Measurements from ENCODE around the gene ZNF865. TPM values are rescaled to one million over a fixed set of nuclear protein-coding genes. Genes with fewer than 3 reads are reported as not detected.
A peak's percentile ranks its signal among the peaks of the same experiment; 100 is the strongest.

The ZNF865 gene
- total RNA-seq, 2 experiments from 2014 or later = 18.3 to 18.6 TPM

GRCh38 chr19:55593096-55593772 lies 12.2 kb upstream of the ZNF865 start:
- DNase-seq (no peak), ATAC-seq (ENCODE audit: low read depth) (no peak)
- H3K27me3 Mint-ChIP-seq = no peaks in the 10 kb centered on the region
- H3K4me3 Mint-ChIP-seq = no peak overlapping the region
- H3K9me3 Mint-ChIP-seq = no peaks in the 10 kb centered on the region
- H3K27ac Mint-ChIP-seq = no peak overlapping the region
- peaks cover 29% of the 10 kb centered on the region for H3K36me3 Mint-ChIP-seq
- peaks cover 3% of the 10 kb centered on the region for H3K4me1 Mint-ChIP-seq
- POLR2A ChIA-PET = interaction anchor here (1.4 kb wide), 1 partner anchor 31 kb away, joined by 3 read pairs; the partner anchor contains the start of gene ZNF784

DNA sequence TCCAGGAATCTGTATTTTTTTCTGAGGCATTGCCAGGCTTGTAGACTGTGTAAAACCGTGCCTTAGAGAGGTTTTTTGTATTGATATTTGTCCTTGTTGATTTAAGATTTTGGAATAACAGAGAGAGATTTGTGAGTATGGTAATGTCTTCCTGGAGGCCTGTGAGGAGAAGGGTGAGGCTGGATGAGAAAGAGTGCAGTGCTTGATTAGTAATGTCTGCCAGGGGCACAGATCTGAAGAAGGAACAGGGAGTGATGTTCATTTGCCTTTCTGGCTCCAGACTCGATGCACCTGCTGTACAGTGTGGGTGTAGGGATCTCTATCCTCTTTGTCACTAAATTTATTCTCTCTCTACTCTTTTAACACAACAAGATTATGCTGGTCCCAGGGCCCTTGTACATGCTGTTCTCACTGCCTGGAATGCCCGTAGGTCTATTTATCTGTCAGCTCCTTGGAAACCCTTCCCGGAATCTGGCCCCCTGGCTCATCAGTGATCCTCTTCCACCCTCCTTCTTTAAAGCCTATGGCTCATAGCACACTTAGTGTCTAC lies 10.4 kb upstream of the ZNF865 start:
- no peak for DNase-seq
- POLR2A ChIA-PET = no interaction called here
- no peak overlapping the region for H3K4me3 Mint-ChIP-seq
- no peak for ATAC-seq (ENCODE audit: low read depth)
- H3K9me3 Mint-ChIP-seq = no peaks in the 10 kb centered on the region
- peaks cover 33% of the 10 kb centered on the region for H3K36me3 Mint-ChIP-seq
- peaks cover 8% of the 10 kb centered on the region for H3K4me1 Mint-ChIP-seq
- no peak overlapping the region for H3K27ac Mint-ChIP-seq
- no peaks in the 10 kb centered on the region for H3K27me3 Mint-ChIP-seq

DNA sequence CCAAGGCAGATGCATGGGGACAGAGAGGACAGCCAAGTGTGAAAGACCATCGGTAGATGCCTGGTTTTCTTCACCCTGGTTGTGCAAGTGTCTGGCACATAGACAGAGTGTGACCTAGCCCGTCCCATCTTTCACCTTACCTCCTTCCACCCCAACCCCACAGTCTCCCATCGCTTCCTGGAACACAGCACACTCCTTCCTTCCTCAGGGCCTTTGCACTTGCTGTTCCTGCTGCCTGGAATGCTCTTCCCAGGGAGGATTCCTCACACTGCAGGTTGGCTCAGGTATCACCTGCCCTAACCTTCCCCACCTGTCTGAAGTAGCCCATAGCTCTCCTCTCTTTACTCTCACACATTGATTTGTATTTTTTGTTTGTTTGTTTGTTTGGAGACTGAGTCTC lies 9.1 kb upstream of the ZNF865 start:
- peak overlapping the region; percentile 73 for H3K27ac Mint-ChIP-seq
- no peak overlapping the region for H3K4me3 Mint-ChIP-seq

DNA sequence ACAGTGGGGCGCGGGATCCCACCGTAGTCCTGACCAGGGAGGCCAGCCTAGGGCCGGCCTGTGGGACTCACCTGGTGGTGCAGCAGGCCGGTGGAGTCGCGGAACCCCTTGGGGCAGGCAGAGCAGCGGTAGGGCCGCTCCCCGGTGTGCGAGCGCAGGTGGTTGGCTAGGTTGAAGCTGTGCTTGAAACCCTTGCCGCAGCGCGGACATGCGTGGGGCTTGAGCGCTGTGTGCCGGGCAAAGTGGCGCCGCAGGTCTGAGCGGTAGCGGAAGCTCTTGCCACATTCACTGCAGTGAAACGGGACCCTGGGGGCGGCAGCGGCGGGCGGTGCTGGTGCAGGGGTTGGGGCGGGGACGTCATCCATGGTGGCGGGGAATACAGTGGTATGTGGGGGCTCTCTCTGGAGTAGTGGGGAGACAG lies 7.9 kb upstream of the ZNF865 start:
- Mint-ChIP-seq H3K36me3 (peaks cover 33% of the 10 kb centered on the region), H3K9me3 (no peaks in the 10 kb centered on the region), H3K4me1 (peaks cover 17% of the 10 kb centered on the region), H3K27ac (no peak overlapping the region), H3K27me3 (no peaks in the 10 kb centered on the region), H3K4me3 (no peak overlapping the region)
- no peak for DNase-seq
- ATAC-seq (ENCODE audit: low read depth) = no peak
- POLR2A ChIA-PET = interaction anchor here (0.6 kb wide), 1 partner anchor 23 kb away, joined by 5 read pairs; no protein-coding TSS in a partner anchor

More for the DNA sequence above, 9.1 kb upstream of the ZNF865 start:
- DNase-seq = no peak
- POLR2A ChIA-PET = no interaction called here
- Mint-ChIP-seq H3K9me3 (no peaks in the 10 kb centered on the region), H3K4me1 (peaks cover 12% of the 10 kb centered on the region), H3K27me3 (no peaks in the 10 kb centered on the region), H3K36me3 (peaks cover 33% of the 10 kb centered on the region)
- no peak for ATAC-seq (ENCODE audit: low read depth)

GRCh38 chr19:55598034-55598433 lies 7.4 kb upstream of the ZNF865 start:
- Mint-ChIP-seq H3K27ac (no peak overlapping the region), H3K27me3 (no peaks in the 10 kb centered on the region), H3K4me1 (peaks cover 17% of the 10 kb centered on the region), H3K4me3 (no peak overlapping the region), H3K36me3 (peaks cover 33% of the 10 kb centered on the region), H3K9me3 (no peaks in the 10 kb centered on the region)
- POLR2A ChIA-PET = interaction anchor here (0.6 to 3.4 kb wide), 4 partner anchors 23 to 57 kb away, joined by 5 to 49 read pairs (median 13); partner anchors contain the start of genes U2AF2 and ZNF784
- DNase-seq (no peak), ATAC-seq (ENCODE audit: low read depth) (no peak)

- Mint-ChIP-seq H3K27ac (peak overlapping the region; percentile 99), H3K4me3 (peak overlapping the region; percentile 99), H3K9me3 (no peaks in the 10 kb centered on the region), H3K36me3 (peaks cover 32% of the 10 kb centered on the region), H3K4me1 (peaks cover 21% of the 10 kb centered on the region), H3K27me3 (no peaks in the 10 kb centered on the region)
- ATAC-seq (ENCODE audit: low read depth) (peak; percentile 59), DNase-seq (peak; percentile 97)
- POLR2A ChIA-PET = interaction anchor here (0.6 to 3.4 kb wide), 21 partner anchors 12 to 1150 kb away, joined by 3 to 49 read pairs (median 4); partner anchors contain the start of genes HSPBP1, ISOC2, LENG8 and PPP6R1
Observed at GRCh38 chr19:55598719-55599467, 6.6 kb upstream of the ZNF865 start.

- H3K9me3 Mint-ChIP-seq = no peaks in the 10 kb centered on the region
- H3K27me3 Mint-ChIP-seq = no peaks in the 10 kb centered on the region
- DNase-seq (peak; percentile 95), ATAC-seq (ENCODE audit: low read depth) (peak; percentile 77)
- H3K4me3 Mint-ChIP-seq = peak within 1 kb of the TSS; percentile 99
- H3K27ac Mint-ChIP-seq = peak within 1 kb of the TSS; percentile 99
- H3K4me1 Mint-ChIP-seq = peaks cover 23% of the 10 kb centered on the region
- H3K36me3 Mint-ChIP-seq = peaks cover 32% of the 10 kb centered on the region
- POLR2A ChIA-PET = interaction anchor here (0.6 to 3.4 kb wide), 21 partner anchors 12 to 1151 kb away, joined by 3 to 49 read pairs (median 4); partner anchors contain the start of genes HSPBP1, ISOC2, LENG8 and PPP6R1
Observed at GRCh38 chr19:55599468-55599841, 6.0 kb upstream of the ZNF865 start, which contains the start of gene FIZ1. FIZ1 (minus strand) TSS chr19:55599517; CDS start chr19:55597865, 1,652 bp downstream.

GRCh38 chr19:55599842-55600661 lies 5.4 kb upstream of the ZNF865 start, which contains the start of gene ZNF524:
ZNF524 (plus strand) TSS chr19:55600288; CDS start chr19:55602113, 1,825 bp downstream.
- Mint-ChIP-seq H3K4me3 (peak within 1 kb of the TSS; percentile 99), H3K4me1 (peaks cover 27% of the 10 kb centered on the region), H3K9me3 (no peaks in the 10 kb centered on the region), H3K27me3 (no peaks in the 10 kb centered on the region), H3K27ac (peak within 1 kb of the TSS; percentile 99), H3K36me3 (peaks cover 27% of the 10 kb centered on the region)
- ATAC-seq (ENCODE audit: low read depth) (peak; percentile 65), DNase-seq (peak; percentile 91)
- POLR2A ChIA-PET = interaction anchor here (0.6 to 3.4 kb wide), 21 partner anchors 13 to 1151 kb away, joined by 3 to 49 read pairs (median 4); partner anchors contain the start of genes HSPBP1, ISOC2, LENG8 and TMEM238

DNA sequence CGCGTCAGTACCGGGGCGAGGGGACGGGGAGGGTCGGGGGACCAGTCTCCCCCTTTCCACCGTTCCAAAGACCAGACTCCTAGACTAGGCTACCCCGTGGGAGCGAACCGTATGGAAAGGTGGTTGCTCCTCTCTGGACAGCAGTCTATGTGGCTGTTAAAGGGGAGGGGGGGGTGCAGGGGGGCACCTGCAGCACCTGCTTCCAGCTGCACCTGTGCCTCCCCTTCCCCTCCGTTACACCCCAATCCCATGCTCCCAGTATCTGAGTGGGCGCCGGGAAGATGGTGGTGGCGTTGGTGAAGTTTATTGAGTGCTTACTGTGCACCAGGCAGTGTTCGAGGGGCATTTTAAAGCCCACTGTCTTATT lies 4.8 kb upstream of the ZNF865 start:
- Mint-ChIP-seq H3K27me3 (no peaks in the 10 kb centered on the region), H3K9me3 (no peaks in the 10 kb centered on the region), H3K36me3 (peaks cover 22% of the 10 kb centered on the region), H3K27ac (peak overlapping the region; percentile 87), H3K4me3 (peak overlapping the region; percentile 86), H3K4me1 (peaks cover 27% of the 10 kb centered on the region)
- POLR2A ChIA-PET = interaction anchor here (0.6 to 3.4 kb wide), 5 partner anchors 17 to 346 kb away, joined by 3 to 18 read pairs (median 4); partner anchors contain the start of gene U2AF2
- no peak for DNase-seq
- no peak for ATAC-seq (ENCODE audit: low read depth)

DNA sequence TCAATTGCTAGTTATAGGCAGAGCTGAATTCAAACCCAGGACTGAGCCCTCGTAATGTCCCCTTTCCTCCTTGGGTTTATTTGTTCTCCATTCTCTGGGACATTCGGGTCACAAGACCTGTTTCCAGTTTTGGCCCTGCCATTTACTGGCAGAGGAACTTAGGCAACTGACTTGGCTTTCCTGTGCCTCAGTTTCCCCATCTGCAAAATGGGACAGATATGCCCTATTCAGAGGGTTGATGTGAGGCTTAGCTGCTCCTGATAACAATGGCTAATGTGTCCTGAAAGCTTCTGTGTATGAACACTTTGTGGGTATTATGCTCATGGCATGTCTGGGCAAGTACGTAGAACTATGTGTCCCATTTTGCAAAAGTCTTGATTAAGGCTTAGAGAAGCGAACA lies 4.4 kb upstream of the ZNF865 start:
- H3K27ac Mint-ChIP-seq = peak overlapping the region; percentile 87
- ATAC-seq (ENCODE audit: low read depth) (no peak), DNase-seq (no peak)
- H3K27me3 Mint-ChIP-seq = no peaks in the 10 kb centered on the region
- H3K36me3 Mint-ChIP-seq = peaks cover 18% of the 10 kb centered on the region
- H3K4me3 Mint-ChIP-seq = peak overlapping the region; percentile 86
- H3K4me1 Mint-ChIP-seq = peaks cover 28% of the 10 kb centered on the region
- H3K9me3 Mint-ChIP-seq = no peaks in the 10 kb centered on the region
- POLR2A ChIA-PET = interaction anchor here (0.6 to 3.4 kb wide), 3 partner anchors 31 to 125 kb away, joined by 3 to 18 read pairs (median 3); partner anchors contain the start of gene U2AF2

GRCh38 chr19:55602104-55603001 lies 3.1 kb upstream of the ZNF865 start:
- H3K27ac Mint-ChIP-seq = no peak overlapping the region
- peaks cover 15% of the 10 kb centered on the region for H3K36me3 Mint-ChIP-seq
- no peaks in the 10 kb centered on the region for H3K9me3 Mint-ChIP-seq
- H3K4me1 Mint-ChIP-seq = peaks cover 40% of the 10 kb centered on the region
- ATAC-seq (ENCODE audit: low read depth) (no peak), DNase-seq (no peak)
- H3K4me3 Mint-ChIP-seq = no peak overlapping the region
- POLR2A ChIA-PET = no interaction called here
- no peaks in the 10 kb centered on the region for H3K27me3 Mint-ChIP-seq

Data from activated naive CD8-positive, alpha-beta T cell treated with anti-CD3 and anti-CD28 coated beads, Interleukin-2, amount 10 ng/mL, durations not matched to agents 7 days and 5 days (primary cell).